NCI-H446 treated with DMSO at 0.1 percent for 48 hours (cell line): ENCODE data around the gene WDFY2.
"Not testable (repeated sequence)": the region's sequence is repeated elsewhere in the genome, so short reads cannot be mapped to it uniquely, and the experiment has no call there.

Source experiments
- DNase-seq: peaks from one replicate; lab custom pipeline; 2025; lab: John Stamatoyannopoulos, UW

Gene WDFY2

GRCh38 chr13:51632591-51633362 is 48.5 kb downstream of the WDFY2 start:
- peak; percentile 9 for DNase-seq

- no peak for DNase-seq
These were observed 51.0 kb downstream of the WDFY2 start for GRCh38 chr13:51635137-51635878.

- DNase-seq, result no peak
These were observed 52.2 kb downstream of the WDFY2 start for GRCh38 chr13:51636349-51636890.

DNA sequence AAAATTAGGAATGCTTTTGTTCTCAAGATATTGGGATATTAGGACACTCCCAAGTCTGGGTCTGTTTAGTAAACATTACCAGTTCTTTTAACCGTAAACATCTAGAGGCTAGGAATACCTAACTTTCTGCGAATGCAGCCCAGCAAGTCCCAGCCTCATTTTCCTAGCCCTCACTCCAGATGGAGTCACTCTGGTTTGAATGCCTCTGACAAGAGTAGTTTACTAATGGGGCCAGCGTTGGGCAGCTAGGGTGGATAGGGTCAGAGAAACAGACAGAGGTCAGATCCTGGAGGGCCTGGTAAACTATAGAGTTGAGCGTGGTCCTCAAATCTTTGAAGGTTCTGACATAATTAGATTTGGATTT is 53.6 kb downstream of the WDFY2 start:
- DNase-seq, result no peak

DNA sequence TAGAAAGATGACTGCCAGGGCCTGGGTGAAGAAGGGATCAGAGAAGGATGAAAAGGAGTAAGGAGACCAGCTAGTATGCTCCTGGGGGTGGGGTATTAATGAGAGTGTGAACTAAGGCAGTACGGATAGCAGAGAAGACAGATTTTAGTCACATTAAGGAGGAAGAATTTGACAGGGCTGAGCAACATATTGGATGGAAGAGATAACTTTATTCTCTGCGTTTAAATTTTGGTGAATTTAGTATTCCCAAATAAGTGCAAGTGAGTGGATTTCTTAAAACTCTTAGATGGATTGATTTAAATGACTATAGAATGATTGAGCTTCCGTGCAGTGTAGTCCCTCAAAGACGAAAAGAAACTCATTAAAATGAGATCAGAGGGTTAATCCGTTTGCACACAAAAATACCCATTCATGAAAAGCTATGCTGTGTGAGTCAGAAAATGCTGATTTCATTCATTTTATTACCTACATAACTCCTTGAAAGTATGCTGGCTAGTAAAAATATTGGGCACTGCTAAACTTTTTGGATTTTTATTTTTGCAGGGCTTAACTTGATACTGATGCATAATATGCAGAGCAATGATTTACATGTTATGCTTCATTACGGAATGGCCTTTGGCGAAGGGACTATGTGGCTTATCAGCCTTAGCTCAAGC is 54.1 kb downstream of the WDFY2 start:
- no peak for DNase-seq

GRCh38 chr13:51639171-51639570 is 54.9 kb downstream of the WDFY2 start:
- no peak for DNase-seq

- DNase-seq, result not testable (repeated sequence)
These were observed 56.4 kb downstream of the WDFY2 start for GRCh38 chr13:51640696-51641095.

DNA sequence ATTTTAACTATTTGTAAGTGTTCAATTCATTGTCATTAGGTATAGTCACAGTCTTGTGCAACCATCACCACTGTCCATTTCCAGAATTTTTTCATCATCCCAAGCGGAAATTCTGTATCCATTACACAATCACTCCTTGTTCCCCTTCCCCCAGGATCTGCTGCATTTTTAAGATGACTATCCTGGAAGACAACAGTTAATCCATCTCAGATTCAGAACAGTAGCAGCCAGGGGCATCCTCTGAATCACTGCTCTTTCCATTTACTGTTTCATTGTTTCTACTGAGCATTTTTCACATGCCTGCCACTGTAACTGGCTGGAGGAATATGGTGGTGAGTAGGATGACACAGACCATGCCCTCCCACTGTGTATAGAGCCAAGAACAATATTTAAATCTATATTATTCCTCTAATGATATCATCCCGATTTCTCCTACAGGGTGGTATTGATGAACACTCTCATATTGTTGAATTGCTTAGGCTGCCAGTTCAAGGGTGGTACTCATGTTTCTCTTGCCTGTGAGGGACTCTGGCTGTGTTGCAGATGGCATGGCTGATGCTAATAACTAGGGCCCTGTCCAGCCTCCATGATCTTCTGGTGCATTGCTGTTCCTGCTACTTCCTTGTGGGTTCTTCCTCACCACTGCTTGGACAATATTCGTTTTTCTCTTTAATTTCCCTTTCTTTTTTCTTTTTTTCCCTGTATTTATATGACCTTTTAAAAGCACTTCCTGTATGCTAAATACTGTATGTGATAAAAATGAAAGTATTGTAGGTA is 59.0 kb downstream of the WDFY2 start:
- DNase-seq, result no peak

GRCh38 chr13:51643882-51644281 is 59.6 kb downstream of the WDFY2 start:
- no peak for DNase-seq

DNA sequence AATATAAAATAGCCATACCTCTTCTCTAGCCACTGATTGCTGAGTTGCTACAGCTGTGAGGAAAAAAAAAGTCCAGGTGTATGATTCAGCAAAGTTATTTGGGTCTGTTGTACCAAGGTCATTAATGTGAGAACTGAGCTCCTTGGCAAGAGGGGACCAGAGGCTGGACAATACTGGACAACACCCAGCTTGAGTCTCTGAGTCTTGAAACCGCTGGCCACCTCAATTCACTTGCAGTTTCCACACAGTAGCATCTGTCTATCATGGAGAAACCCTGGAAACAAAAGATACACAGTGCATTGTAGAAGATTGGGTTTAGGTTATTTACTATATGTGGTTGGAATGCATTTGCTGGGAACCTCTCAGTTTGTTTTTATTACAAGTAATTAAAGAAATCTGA is 60.4 kb downstream of the WDFY2 start:
- no peak for DNase-seq

- no peak for DNase-seq
These were observed 60.9 kb downstream of the WDFY2 start for GRCh38 chr13:51645154-51645650.

- DNase-seq, result no peak
These were observed 61.8 kb downstream of the WDFY2 start for GRCh38 chr13:51645761-51646670.

GRCh38 chr13:51647067-51647466 is 62.8 kb downstream of the WDFY2 start:
- DNase-seq, result no peak

DNA sequence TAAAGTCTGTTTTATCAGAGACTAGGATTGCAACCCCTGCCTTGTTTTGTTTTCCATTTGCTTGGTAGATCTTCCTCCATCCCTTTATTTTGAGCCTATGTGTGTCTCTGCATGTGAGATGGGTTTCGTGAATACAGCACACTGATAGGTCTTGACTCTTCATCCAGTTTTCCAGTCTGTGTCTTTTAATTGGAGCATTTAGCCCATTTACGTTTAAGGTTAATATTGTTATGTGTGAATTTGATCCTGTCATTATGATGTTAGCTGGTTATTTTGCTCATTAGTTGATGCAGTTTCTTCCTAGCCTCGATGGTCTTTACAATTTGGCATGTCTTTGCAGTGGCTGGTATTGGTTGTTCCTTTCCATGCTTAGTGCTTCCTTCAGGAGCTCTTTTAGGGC is 67.9 kb downstream of the WDFY2 start:
- DNase-seq, result not testable (repeated sequence)

GRCh38 chr13:51659276-51660127 is 75.2 kb downstream of the WDFY2 start:
- DNase-seq, result no peak

DNA sequence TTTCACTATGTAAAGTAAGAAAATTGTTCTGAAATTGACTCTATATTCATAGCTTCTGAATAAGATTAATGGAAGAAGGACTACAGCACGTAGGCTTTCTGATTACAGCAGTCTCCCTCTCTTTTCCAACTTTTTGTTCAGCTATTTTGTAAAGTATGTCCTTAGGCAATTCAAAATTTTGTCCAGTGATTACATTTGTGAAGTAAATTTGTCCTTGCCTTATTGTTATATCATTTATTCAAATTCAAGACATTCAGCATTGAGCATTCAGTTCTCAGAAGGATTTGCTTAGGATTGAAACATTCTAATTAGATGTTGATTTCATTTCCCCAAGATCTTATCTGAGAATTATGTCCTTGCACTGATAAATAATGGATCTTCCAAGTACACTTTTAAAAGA is 76.6 kb downstream of the WDFY2 start:
- DNase-seq, result no peak

DNA sequence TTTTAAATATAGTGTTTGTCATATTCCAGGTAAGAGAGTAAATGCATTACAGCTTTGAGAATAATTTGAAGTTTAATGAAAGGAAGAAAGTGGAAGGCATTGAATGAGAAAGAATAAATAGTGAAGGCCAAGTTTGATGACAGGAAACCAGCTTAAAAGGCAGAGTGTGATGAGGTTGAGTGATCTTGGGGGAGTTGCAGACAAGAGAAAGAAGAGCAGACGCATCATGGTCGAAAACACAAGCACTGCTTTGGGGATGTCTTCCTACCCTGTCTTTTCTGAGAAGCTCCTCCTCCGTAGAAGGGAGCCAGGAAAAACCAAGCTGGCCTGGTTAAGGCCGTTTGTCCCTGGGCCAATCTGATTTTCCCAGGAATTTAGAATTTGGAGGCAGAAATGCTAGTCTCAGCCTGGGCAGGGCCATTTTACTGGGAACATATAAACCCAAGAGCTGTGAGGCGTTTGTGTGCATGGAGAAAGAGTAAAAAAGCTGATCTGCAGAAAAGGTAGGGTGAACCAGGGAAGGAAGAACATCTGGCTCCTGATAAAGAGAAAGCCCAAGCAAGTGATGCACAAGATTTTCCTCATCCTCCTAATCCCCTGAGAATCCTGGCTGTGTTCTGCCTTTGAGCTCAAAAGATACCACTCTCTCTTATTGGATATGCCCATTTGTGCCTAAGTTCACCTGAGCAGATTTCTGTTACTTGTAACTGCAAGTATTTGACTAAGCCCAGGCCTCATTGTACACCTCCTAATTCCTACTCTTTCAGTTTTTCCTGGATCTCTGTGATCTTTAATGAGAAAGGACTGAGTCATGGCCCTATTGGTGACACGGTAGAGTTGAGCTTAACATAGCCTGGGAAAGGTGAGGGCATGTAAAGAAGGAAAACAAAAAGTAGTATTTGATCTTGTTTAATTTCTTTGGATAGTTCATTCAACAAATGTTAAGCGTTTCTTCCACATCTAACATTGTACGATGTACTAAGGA is 80.0 kb downstream of the WDFY2 start:
- no peak for DNase-seq

GRCh38 chr13:51665456-51665855 is 81.2 kb downstream of the WDFY2 start:
- no peak for DNase-seq

- no peak for DNase-seq
These were observed 82.1 kb downstream of the WDFY2 start for GRCh38 chr13:51666374-51666773.
